GM23338 (cell line): ENCODE data around the gene DGKG. TPM values are rescaled to one million over a fixed set of nuclear protein-coding genes. Genes with fewer than 3 reads are reported as not detected.
A peak's percentile ranks its signal among the peaks of the same experiment; 100 is the strongest.

Source experiments
- ATAC-seq: fragments of 200-7000 bp; cut with Tn5 transposase; 3 replicates; pipeline ENCODE4 v1.9.1; 2020
- DNase-seq: peaks from one replicate; pipeline ENCODE4 v3.0.0-alpha.2; 2015; ENCODE audit warnings: low spot score
- H2AFZ ChIP-seq: fragments of 200-600 bp; sonication (generic); 2 replicates; pipeline ENCODE4 v1.8.0; 2016; ENCODE audit warnings: antibody characterized with exemption, mild to moderate bottlenecking, moderate library complexity
- H3F3A ChIP-seq: fragments of 200-600 bp; sonication (generic); replicated peaks from 2 replicates; pipeline ENCODE4 v1.8.0; 2017; ENCODE audit warnings: antibody characterized with exemption, mixed run types, low read depth
- H3K27ac ChIP-seq: fragments of 200-600 bp; sonication (generic); 2 replicates; pipeline ENCODE4 v1.6.1; 2016; ENCODE audit warnings: low read depth
- H3K27me3 ChIP-seq: fragments of 200-600 bp; sonication (generic); 2 replicates; pipeline ENCODE4 v1.8.0; 2016; ENCODE audit warnings: mild to moderate bottlenecking, mixed run types, moderate library complexity; ENCODE audit not compliant: insufficient read depth
- H3K36me3 ChIP-seq: fragments of 200-600 bp; sonication (generic); 2 replicates; pipeline ENCODE4 v1.8.0; 2016; ENCODE audit warnings: mild to moderate bottlenecking; ENCODE audit not compliant: insufficient read depth
- H3K4me1 ChIP-seq: fragments of 200-600 bp; sonication (generic); 2 replicates; pipeline ENCODE4 v1.8.0; 2016; ENCODE audit warnings: mild to moderate bottlenecking, moderate library complexity; ENCODE audit not compliant: insufficient read depth
- H3K4me2 ChIP-seq: fragments of 200-600 bp; sonication (generic); 2 replicates; pipeline ENCODE4 v1.7.1; 2017; ENCODE audit warnings: mixed run types
- H3K4me3 ChIP-seq: fragments of 200-600 bp; sonication (generic); 2 replicates; pipeline ENCODE4 v1.6.1; 2016; ENCODE audit warnings: mixed run types
- H3K79me2 ChIP-seq: fragments of 200-600 bp; sonication (generic); replicated peaks from 2 replicates; pipeline ENCODE4 v1.8.0; 2017; ENCODE audit warnings: mild to moderate bottlenecking; ENCODE audit not compliant: insufficient read depth
- H3K9me2 ChIP-seq: fragments of 200-600 bp; sonication (generic); 2 replicates; pipeline ENCODE4 v1.8.0; 2017; ENCODE audit not compliant: insufficient read depth
- H4K20me1 ChIP-seq: fragments of 200-600 bp; sonication (generic); replicated peaks from 2 replicates; pipeline ENCODE4 v1.8.0; 2017; ENCODE audit warnings: mild to moderate bottlenecking; ENCODE audit not compliant: insufficient read depth
- H3K27ac Mint-ChIP-seq: 2 replicates; pipeline ENCODE4 v1.8.0; 2020; ENCODE audit warnings: inconsistent platforms, mild to moderate bottlenecking, moderate library complexity, mixed read lengths
- H3K27me3 Mint-ChIP-seq: 3 replicates; pipeline ENCODE4 v1.8.0; 2022; ENCODE audit warnings: low read depth, mild to moderate bottlenecking, moderate library complexity, mixed read lengths, inconsistent platforms; ENCODE audit not compliant: insufficient read depth, poor library complexity
- H3K36me3 Mint-ChIP-seq: 3 replicates; pipeline ENCODE4 v1.8.0; 2021; ENCODE audit warnings: low read depth, mild to moderate bottlenecking, inconsistent platforms, moderate library complexity, mixed read lengths
- H3K4me1 Mint-ChIP-seq: 3 replicates; pipeline ENCODE4 v1.8.0; 2020; ENCODE audit warnings: mild to moderate bottlenecking, inconsistent platforms, mixed read lengths
- H3K4me3 Mint-ChIP-seq: 3 replicates; pipeline ENCODE4 v1.8.0; 2021; ENCODE audit warnings: moderate library complexity, mild to moderate bottlenecking, inconsistent platforms, mixed read lengths
- H3K9me3 Mint-ChIP-seq: 3 replicates; pipeline ENCODE4 v1.8.0; 2020; ENCODE audit warnings: moderate library complexity, mild to moderate bottlenecking, inconsistent platforms, mixed read lengths
- CREB1 ChIP-seq: fragments of 250-450 bp; sonication (Bioruptor Pico); IDR thresholded peaks from 2 replicates; pipeline ENCODE4 v1.5.0; 2020; ENCODE audit warnings: low read depth, mild to moderate bottlenecking, moderate library complexity
- EZH2 ChIP-seq: fragments of 200-600 bp; sonication (generic); IDR thresholded peaks from one replicate; pipeline ENCODE4 v1.8.0; 2017; ENCODE audit warnings: antibody characterized with exemption, mild to moderate bottlenecking, low read depth; ENCODE audit not compliant: unreplicated experiment
- EZH2phosphoT487 ChIP-seq: fragments of 200-600 bp; sonication (generic); IDR thresholded peaks from one replicate; pipeline ENCODE4 v1.8.1; 2018; ENCODE audit warnings: antibody characterized with exemption; ENCODE audit not compliant: unreplicated experiment
- JUNB ChIP-seq: IDR thresholded peaks from one replicate; pipeline ENCODE4 v1.6.1; 2016; ENCODE audit warnings: antibody characterized with exemption; ENCODE audit not compliant: unreplicated experiment
- NANOG ChIP-seq: IDR thresholded peaks from 2 replicates; pipeline ENCODE4 v1.6.1; 2016; ENCODE audit warnings: antibody characterized with exemption, borderline replicate concordance
- POLR2AphosphoS5 ChIP-seq: IDR thresholded peaks from 2 replicates; pipeline ENCODE4 v1.6.1; 2016; ENCODE audit warnings: antibody characterized with exemption, low read depth
- STAT1 ChIP-seq: IDR thresholded peaks from one replicate; pipeline ENCODE4 v1.6.1; 2016; ENCODE audit warnings: antibody characterized with exemption; ENCODE audit not compliant: unreplicated experiment
- ZNF114 ChIP-seq: fragments of 250-450 bp; sonication (Bioruptor Pico); IDR thresholded peaks from 2 replicates; pipeline ENCODE4 v1.5.0; 2020; ENCODE audit warnings: mild to moderate bottlenecking, moderate library complexity
- ZNF331 ChIP-seq: fragments of 250-450 bp; sonication (Bioruptor Pico); IDR thresholded peaks from 2 replicates; pipeline ENCODE4 v1.5.0; 2020; ENCODE audit warnings: low read depth, mild to moderate bottlenecking, moderate library complexity
- polyA plus RNA-seq: library from polyadenylated mRNA; unstranded; fragments of >200 nt; fragmentation: Nextera tagmentation; extraction: Ambion mirVana; gene quantifications from 2 replicates; pipeline ENCODE4 v1.2.1, GENCODE V29; 2016
- total RNA-seq: library from RNA; depleted of rRNA; stranded (reverse); fragments of >200 nt; shearing (Covaris generic); gene quantifications from 2 replicates; pipeline ENCODE4 v1.2.3, GENCODE V29; 2014
- TF ChIP-seq, protein P1 (sequence below), 2 experiments: fragments of 200-600 bp in 1 of 2; sonication (generic) in 1 of 2; conservative IDR thresholded peaks; 2 replicates each; pipeline versions ENCODE4 v1.5.1 to v1.6.1; 2016 to 2017; ENCODE audit warnings: antibody characterized with exemption in 2 of 2, low read depth in 2 of 2, mild to moderate bottlenecking in 2 of 2, moderate library complexity in 1 of 2
- TF ChIP-seq, protein P2 (sequence below): IDR thresholded peaks from one replicate; pipeline ENCODE4 v1.6.1; 2018; ENCODE audit warnings: antibody characterized with exemption; ENCODE audit not compliant: unreplicated experiment
- TF ChIP-seq, protein P3 (sequence below): IDR thresholded peaks from 2 replicates; pipeline ENCODE4 v1.6.1; 2016; ENCODE audit warnings: antibody characterized with exemption

Gene DGKG
- total and polyA plus RNA-seq, 2 experiments from 2014 or later: 0.14 to 0.31 TPM

DNA sequence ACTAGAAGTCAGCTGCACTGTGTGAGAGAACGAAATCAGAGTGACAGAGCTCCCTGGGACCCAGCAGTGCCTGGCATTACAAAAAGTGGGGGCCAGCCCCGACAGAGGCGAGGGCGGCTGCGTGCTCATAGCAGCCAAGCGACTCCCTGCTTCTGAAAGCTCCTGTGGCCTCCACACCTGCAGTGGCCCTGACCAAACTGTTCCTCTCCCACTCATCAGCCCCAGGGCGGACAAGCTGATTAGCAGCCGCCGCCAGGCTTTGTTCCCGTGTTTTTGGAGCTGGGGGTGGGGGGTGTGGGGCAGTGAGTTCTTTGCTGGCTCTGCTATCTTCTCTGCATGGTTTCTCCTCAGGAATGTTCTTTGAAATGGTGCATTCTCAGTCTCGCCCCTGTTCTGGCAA is 58.1 kb downstream of the DGKG start:
- H3K4me3 Mint-ChIP-seq: no peak overlapping the region
- Histone ChIP-seq H3F3A (no peaks in the 10 kb centered on the region), H3K36me3 (no peaks in the 10 kb centered on the region), H3K27ac (no peak overlapping the region), H2AFZ (peak overlapping the region; percentile 49; the same call in 1 of the 2 replicates), H4K20me1 (no peaks in the 10 kb centered on the region), H3K79me2 (no peaks in the 10 kb centered on the region), H3K4me1 (peaks cover 13% of the 10 kb centered on the region; the same call in 1 of the 2 replicates), H3K27me3 (no peaks in the 10 kb centered on the region), H3K4me2 (peak overlapping the region; percentile 61; the same call in 1 of the 2 replicates), H3K4me3 (no peak overlapping the region), H3K9me2 (peaks cover 7% of the 10 kb centered on the region; the same call in 1 of the 2 replicates)
- ATAC-seq (peak; percentile 94), DNase-seq (peak; percentile 31)
- H3K27me3 Mint-ChIP-seq: peaks cover 1% of the 10 kb centered on the region
- H3K27ac Mint-ChIP-seq: no peak overlapping the region
- H3K36me3 Mint-ChIP-seq: no peaks in the 10 kb centered on the region
- H3K4me1 Mint-ChIP-seq: no peaks in the 10 kb centered on the region; the same call in 2 of the 3 replicates
- no peak for TF ChIP-seq ZNF331 (CRISPR knock-in tag)
- no peak for TF ChIP-seq JUNB
- no peaks in the 10 kb centered on the region for H3K9me3 Mint-ChIP-seq

DNA sequence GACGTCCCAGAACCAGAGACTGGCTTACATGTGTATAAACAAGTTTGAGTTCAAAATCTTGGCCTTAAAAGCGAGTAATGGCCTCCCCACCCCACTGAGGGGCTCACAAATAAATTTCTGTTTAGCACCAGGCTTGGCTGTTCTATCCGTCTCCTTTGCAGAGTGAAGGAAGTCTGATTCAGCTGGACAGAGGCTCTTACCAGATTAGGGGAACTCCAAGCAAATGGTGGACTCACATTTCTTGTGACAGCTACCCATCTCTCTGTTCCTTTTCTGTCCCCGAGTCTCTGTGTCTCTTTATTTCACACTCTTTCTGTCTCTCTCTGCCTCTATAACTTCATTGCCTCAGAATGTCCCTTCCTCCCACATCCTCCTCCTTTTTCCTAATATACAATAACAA is 62.7 kb downstream of the DGKG start:
- Histone ChIP-seq H3K79me2 (no peaks in the 10 kb centered on the region), H3K4me1 (peaks cover 9% of the 10 kb centered on the region; the same call in 1 of the 2 replicates), H3K4me2 (no peak overlapping the region), H3K27me3 (no peaks in the 10 kb centered on the region), H3K9me2 (no peaks in the 10 kb centered on the region), H3K4me3 (no peak overlapping the region), H4K20me1 (no peaks in the 10 kb centered on the region), H3K36me3 (no peaks in the 10 kb centered on the region), H2AFZ (peak overlapping the region; percentile 43; the same call in 1 of the 2 replicates), H3K27ac (no peak overlapping the region), H3F3A (no peaks in the 10 kb centered on the region)
- no peaks in the 10 kb centered on the region; the same call in 2 of the 3 replicates for H3K4me1 Mint-ChIP-seq
- no peak for ATAC-seq
- no peaks in the 10 kb centered on the region for H3K9me3 Mint-ChIP-seq
- no peak overlapping the region; the same call in 2 of the 3 replicates for H3K4me3 Mint-ChIP-seq
- no peaks in the 10 kb centered on the region for H3K36me3 Mint-ChIP-seq
- TF ChIP-seq, protein P1, sequence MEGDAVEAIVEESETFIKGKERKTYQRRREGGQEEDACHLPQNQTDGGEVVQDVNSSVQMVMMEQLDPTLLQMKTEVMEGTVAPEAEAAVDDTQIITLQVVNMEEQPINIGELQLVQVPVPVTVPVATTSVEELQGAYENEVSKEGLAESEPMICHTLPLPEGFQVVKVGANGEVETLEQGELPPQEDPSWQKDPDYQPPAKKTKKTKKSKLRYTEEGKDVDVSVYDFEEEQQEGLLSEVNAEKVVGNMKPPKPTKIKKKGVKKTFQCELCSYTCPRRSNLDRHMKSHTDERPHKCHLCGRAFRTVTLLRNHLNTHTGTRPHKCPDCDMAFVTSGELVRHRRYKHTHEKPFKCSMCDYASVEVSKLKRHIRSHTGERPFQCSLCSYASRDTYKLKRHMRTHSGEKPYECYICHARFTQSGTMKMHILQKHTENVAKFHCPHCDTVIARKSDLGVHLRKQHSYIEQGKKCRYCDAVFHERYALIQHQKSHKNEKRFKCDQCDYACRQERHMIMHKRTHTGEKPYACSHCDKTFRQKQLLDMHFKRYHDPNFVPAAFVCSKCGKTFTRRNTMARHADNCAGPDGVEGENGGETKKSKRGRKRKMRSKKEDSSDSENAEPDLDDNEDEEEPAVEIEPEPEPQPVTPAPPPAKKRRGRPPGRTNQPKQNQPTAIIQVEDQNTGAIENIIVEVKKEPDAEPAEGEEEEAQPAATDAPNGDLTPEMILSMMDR (conservative IDR thresholded peaks at IDR 0.05; ENCODE audit: low read depth in 2 of 2): no peak
- no peak for DNase-seq
- no peak overlapping the region for H3K27ac Mint-ChIP-seq
- peaks cover 1% of the 10 kb centered on the region for H3K27me3 Mint-ChIP-seq

DNA sequence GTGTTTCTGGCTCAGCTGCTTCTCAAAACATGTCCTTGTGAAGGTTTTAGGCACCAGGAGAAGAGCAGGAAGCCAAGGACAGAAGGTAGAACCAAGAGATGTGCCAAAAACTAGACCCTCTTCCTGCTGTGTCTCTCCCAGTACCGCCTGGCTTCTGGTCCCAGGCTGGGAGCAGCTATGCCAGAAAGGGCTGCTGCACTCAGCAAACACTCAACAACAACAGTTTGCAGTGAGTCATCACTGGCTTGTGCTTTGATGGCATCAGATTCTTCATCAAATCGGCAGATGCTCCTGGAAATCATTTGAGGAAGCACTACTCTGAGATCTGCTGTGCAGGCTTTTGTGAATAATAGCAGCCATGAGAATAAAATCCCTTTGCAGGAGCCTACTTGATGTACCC is 63.2 kb downstream of the DGKG start:
- Histone ChIP-seq H3K4me1 (peaks cover 5% of the 10 kb centered on the region; the same call in 1 of the 2 replicates), H3K9me2 (no peaks in the 10 kb centered on the region), H3K27ac (no peak overlapping the region), H3K4me2 (no peak overlapping the region), H2AFZ (0 out of 2 replicates have a peak overlapping the region, but pooled peaks have one; percentile 43), H3K36me3 (no peaks in the 10 kb centered on the region), H3K27me3 (no peaks in the 10 kb centered on the region), H4K20me1 (no peaks in the 10 kb centered on the region), H3K79me2 (no peaks in the 10 kb centered on the region), H3K4me3 (no peak overlapping the region), H3F3A (no peaks in the 10 kb centered on the region)
- peaks cover 1% of the 10 kb centered on the region for H3K27me3 Mint-ChIP-seq
- no peaks in the 10 kb centered on the region; the same call in 2 of the 3 replicates for H3K4me1 Mint-ChIP-seq
- DNase-seq (no peak), ATAC-seq (no peak)
- no peaks in the 10 kb centered on the region for H3K9me3 Mint-ChIP-seq
- H3K36me3 Mint-ChIP-seq: no peaks in the 10 kb centered on the region
- H3K4me3 Mint-ChIP-seq: no peak overlapping the region
- no peak overlapping the region for H3K27ac Mint-ChIP-seq
- TF ChIP-seq EZH2phosphoT487 (no peak), POLR2AphosphoS5 (no peak), EZH2 (no peak), ZNF331 (CRISPR knock-in tag) (no peak), STAT1 (no peak), CREB1 (CRISPR knock-in tag) (no peak), NANOG (no peak), JUNB (no peak), ZNF114 (CRISPR knock-in tag) (no peak)
- TF ChIP-seq, protein P2, sequence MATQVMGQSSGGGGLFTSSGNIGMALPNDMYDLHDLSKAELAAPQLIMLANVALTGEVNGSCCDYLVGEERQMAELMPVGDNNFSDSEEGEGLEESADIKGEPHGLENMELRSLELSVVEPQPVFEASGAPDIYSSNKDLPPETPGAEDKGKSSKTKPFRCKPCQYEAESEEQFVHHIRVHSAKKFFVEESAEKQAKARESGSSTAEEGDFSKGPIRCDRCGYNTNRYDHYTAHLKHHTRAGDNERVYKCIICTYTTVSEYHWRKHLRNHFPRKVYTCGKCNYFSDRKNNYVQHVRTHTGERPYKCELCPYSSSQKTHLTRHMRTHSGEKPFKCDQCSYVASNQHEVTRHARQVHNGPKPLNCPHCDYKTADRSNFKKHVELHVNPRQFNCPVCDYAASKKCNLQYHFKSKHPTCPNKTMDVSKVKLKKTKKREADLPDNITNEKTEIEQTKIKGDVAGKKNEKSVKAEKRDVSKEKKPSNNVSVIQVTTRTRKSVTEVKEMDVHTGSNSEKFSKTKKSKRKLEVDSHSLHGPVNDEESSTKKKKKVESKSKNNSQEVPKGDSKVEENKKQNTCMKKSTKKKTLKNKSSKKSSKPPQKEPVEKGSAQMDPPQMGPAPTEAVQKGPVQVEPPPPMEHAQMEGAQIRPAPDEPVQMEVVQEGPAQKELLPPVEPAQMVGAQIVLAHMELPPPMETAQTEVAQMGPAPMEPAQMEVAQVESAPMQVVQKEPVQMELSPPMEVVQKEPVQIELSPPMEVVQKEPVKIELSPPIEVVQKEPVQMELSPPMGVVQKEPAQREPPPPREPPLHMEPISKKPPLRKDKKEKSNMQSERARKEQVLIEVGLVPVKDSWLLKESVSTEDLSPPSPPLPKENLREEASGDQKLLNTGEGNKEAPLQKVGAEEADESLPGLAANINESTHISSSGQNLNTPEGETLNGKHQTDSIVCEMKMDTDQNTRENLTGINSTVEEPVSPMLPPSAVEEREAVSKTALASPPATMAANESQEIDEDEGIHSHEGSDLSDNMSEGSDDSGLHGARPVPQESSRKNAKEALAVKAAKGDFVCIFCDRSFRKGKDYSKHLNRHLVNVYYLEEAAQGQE: no peak
- TF ChIP-seq, protein P3, sequence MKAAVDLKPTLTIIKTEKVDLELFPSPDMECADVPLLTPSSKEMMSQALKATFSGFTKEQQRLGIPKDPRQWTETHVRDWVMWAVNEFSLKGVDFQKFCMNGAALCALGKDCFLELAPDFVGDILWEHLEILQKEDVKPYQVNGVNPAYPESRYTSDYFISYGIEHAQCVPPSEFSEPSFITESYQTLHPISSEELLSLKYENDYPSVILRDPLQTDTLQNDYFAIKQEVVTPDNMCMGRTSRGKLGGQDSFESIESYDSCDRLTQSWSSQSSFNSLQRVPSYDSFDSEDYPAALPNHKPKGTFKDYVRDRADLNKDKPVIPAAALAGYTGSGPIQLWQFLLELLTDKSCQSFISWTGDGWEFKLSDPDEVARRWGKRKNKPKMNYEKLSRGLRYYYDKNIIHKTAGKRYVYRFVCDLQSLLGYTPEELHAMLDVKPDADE: no peak
